Endothelial cell of umbilical vein (primary cell): ENCODE measurements around the gene MAN1A1.

ENCODE experiments used
- POLR2A ChIP-seq: IDR thresholded peaks from 2 replicates; pipeline ENCODE4 v1.6.1; 2012; ENCODE audit warnings: low read depth, mild to moderate bottlenecking, control low read depth, low read length
- TF ChIP-seq, protein P1 (sequence below), 2 donors: IDR thresholded peaks; 1 replicate in 1 of 2; 2 replicates in 1 of 2; pipeline ENCODE4 v1.5.1; 2011; ENCODE audit warnings: low read length in 2 of 2, mild to moderate bottlenecking in 2 of 2, moderate library complexity in 2 of 2, control low read depth in 1 of 2, inconsistent platforms in 1 of 2, low read depth in 1 of 2; ENCODE audit not compliant: insufficient read depth in 1 of 2; ENCODE audit errors: extremely low read depth in 1 of 2
- TF ChIP-seq, protein P2 (sequence below): IDR thresholded peaks from 2 replicates; pipeline ENCODE4 v1.6.1; 2011; ENCODE audit not compliant: insufficient read depth, insufficient read length

GRCh38 chr6:119173249-119174084, 176.1 kb downstream of the MAN1A1 start:
- TF ChIP-seq, protein P1, sequence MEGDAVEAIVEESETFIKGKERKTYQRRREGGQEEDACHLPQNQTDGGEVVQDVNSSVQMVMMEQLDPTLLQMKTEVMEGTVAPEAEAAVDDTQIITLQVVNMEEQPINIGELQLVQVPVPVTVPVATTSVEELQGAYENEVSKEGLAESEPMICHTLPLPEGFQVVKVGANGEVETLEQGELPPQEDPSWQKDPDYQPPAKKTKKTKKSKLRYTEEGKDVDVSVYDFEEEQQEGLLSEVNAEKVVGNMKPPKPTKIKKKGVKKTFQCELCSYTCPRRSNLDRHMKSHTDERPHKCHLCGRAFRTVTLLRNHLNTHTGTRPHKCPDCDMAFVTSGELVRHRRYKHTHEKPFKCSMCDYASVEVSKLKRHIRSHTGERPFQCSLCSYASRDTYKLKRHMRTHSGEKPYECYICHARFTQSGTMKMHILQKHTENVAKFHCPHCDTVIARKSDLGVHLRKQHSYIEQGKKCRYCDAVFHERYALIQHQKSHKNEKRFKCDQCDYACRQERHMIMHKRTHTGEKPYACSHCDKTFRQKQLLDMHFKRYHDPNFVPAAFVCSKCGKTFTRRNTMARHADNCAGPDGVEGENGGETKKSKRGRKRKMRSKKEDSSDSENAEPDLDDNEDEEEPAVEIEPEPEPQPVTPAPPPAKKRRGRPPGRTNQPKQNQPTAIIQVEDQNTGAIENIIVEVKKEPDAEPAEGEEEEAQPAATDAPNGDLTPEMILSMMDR (IDR thresholded peaks at IDR 0.05; ENCODE audit: extremely low read depth in 1 of 2, insufficient read depth in 1 of 2, low read depth in 1 of 2, low read length in 2 of 2) = no peak
- TF ChIP-seq, protein P2, sequence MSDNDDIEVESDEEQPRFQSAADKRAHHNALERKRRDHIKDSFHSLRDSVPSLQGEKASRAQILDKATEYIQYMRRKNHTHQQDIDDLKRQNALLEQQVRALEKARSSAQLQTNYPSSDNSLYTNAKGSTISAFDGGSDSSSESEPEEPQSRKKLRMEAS = no peak
- no peak for TF ChIP-seq POLR2A
